ENCODE measurements around the gene YIPF1.

DNA sequence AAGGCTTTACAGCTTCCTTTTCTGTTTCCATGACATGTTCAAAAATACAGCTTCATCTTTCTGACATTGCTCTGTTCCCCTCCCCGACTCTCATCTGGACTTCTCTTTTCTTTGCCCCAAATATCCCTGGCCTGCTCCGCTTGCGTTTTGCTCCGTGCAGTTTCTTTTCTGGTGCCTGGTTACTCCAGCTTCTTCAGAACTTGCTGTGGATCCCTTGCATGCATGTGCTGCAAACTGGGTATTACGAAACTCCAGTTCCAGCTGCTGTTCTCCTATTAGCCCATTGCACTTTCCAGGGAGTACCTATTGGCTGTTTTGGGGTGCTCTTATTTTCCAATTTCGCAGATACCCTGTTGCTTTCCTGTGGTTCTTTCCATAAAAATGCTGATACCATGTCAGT, 41.6 kb downstream of the YIPF1 start:
- TF ChIP-seq, protein P1, sequence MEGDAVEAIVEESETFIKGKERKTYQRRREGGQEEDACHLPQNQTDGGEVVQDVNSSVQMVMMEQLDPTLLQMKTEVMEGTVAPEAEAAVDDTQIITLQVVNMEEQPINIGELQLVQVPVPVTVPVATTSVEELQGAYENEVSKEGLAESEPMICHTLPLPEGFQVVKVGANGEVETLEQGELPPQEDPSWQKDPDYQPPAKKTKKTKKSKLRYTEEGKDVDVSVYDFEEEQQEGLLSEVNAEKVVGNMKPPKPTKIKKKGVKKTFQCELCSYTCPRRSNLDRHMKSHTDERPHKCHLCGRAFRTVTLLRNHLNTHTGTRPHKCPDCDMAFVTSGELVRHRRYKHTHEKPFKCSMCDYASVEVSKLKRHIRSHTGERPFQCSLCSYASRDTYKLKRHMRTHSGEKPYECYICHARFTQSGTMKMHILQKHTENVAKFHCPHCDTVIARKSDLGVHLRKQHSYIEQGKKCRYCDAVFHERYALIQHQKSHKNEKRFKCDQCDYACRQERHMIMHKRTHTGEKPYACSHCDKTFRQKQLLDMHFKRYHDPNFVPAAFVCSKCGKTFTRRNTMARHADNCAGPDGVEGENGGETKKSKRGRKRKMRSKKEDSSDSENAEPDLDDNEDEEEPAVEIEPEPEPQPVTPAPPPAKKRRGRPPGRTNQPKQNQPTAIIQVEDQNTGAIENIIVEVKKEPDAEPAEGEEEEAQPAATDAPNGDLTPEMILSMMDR (IDR thresholded peaks at IDR 0.05; ENCODE audit: poor library complexity), result no peak
- no peak for TF ChIP-seq EZH2 (IDR thresholded peaks at IDR 0.05; ENCODE audit: borderline replicate concordance)
